PFSK-1 (cell line): Measurements from ENCODE around the gene IPCEF1.

Experiments used
- FOXP2 ChIP-seq: optimal IDR thresholded peaks from 2 replicates; pipeline ENCODE3; 2011; ENCODE audit warnings: borderline replicate concordance, control low read depth, inconsistent platforms; ENCODE audit not compliant: insufficient read depth; ENCODE audit errors: extremely low read length, extremely low read depth
- POLR2AphosphoS5 ChIP-seq: IDR thresholded peaks from 2 replicates; pipeline ENCODE4 v1.6.1; 2012; ENCODE audit warnings: low read depth, mild to moderate bottlenecking, control low read depth, low read length, moderate library complexity
- REST ChIP-seq, 2 experiments: IDR thresholded peaks; 2 replicates each; pipeline versions ENCODE4 v1.6.1 to v1.8.0; 2011 to 2012; ENCODE audit warnings: low read depth in 2 of 2, low read length in 2 of 2, control low read depth in 1 of 2, inconsistent platforms in 1 of 2, mild to moderate bottlenecking in 1 of 2, moderate library complexity in 1 of 2; ENCODE audit not compliant: insufficient read depth in 1 of 2
- SIN3A ChIP-seq: IDR thresholded peaks from 2 replicates; pipeline ENCODE4 v1.6.1; 2012; ENCODE audit warnings: mild to moderate bottlenecking, low read length, moderate library complexity, borderline replicate concordance; ENCODE audit not compliant: insufficient read depth
- TAF1 ChIP-seq: IDR thresholded peaks from 2 replicates; pipeline ENCODE4 v1.6.1; 2012; ENCODE audit warnings: low read length, control low read depth, borderline replicate concordance; ENCODE audit not compliant: insufficient read depth

Gene IPCEF1

DNA sequence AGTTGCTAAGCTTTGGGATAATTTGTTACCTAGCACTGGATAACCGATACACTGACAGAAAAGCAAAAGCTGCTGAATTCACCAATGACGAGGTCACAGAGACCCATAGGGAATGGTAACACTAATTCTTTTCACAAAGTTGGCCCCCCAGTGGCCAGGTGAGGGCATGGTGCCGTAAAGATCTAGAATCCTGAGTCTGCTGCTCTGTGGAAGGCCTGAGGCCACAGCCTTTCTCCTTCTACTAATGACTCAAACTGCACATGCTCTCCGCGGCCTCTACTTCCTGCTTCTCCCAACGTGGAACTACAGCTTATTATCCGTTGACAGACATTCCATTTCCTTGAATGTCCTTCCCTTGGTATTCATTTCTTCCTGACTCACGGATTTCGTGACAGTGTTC is 190.5 kb downstream of the IPCEF1 start:
- TF ChIP-seq REST (IDR thresholded peaks at IDR 0.05; ENCODE audit: insufficient read depth in 1 of 2, low read depth in 2 of 2, low read length in 2 of 2), result no peak
- no peak for TF ChIP-seq FOXP2
- no peak for TF ChIP-seq TAF1
- no peak for TF ChIP-seq POLR2AphosphoS5
- TF ChIP-seq SIN3A, result no peak

DNA sequence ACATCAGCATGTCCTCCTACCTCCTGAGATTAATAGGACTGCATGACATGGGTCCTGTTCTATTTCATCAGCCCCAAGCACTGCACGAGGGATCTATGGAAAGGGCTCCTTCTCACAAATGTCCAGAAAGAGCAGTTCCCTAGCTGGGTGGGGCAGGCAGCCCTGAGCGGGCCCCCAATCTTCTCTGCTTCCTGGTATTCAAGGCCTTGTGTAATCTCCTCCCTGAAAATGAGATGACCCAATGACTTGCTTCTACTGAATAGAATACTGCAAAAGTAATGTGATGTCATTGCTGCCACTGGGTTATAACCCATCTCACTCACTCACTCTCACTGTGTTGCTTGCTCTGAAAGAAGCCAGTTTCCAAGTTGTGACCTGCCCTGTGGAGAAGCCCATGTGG is 191.1 kb downstream of the IPCEF1 start:
- TF ChIP-seq FOXP2, result no peak
- TF ChIP-seq SIN3A, result no peak

DNA sequence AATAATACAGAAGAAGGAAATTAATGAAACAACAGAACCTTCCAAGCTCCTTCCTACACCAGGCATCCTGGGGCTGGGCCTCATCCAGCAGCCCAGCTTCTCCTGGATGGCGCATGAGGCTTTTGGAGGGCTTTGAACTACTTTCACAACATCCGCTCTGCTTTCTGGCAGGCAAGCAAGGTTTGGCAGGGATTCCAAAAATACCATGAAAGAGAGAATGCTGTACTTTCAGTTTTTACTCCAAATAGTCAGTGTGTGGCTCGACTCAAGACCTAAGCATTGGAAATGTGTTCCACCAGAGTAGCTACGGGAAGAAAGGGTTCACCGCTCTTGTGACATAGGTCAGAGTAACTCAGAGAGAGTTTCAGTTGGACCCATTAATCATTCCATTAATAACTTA is 192.2 kb downstream of the IPCEF1 start:
- TF ChIP-seq REST (IDR thresholded peaks at IDR 0.05; ENCODE audit: insufficient read depth in 1 of 2, low read depth in 2 of 2, low read length in 2 of 2), result no peak
- TF ChIP-seq POLR2AphosphoS5, result no peak
- no peak for TF ChIP-seq SIN3A
- no peak for TF ChIP-seq TAF1
- TF ChIP-seq FOXP2, result no peak

DNA sequence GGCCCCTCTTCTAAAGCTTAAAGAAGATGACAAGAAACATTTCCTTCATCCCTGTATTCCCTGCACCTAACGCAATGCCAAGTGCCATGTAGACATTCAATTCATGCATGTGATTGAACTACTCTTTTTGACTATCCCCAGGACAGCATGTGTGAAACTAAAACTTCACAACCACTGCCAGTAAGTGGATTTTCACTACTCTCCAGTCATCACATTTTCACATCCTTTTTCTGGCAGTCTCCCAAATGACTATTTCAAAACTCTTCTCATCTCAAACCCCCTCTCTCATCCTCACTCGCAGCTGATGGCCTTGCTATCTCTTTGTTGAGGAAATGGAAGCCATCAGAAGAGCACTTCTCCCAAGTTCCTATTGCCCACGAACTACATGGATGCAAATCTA is 194.9 kb downstream of the IPCEF1 start:
- no peak for TF ChIP-seq FOXP2
- no peak for TF ChIP-seq TAF1
- TF ChIP-seq SIN3A, result no peak
- TF ChIP-seq REST (IDR thresholded peaks at IDR 0.05; ENCODE audit: insufficient read depth in 1 of 2, low read depth in 2 of 2, low read length in 2 of 2), result no peak

DNA sequence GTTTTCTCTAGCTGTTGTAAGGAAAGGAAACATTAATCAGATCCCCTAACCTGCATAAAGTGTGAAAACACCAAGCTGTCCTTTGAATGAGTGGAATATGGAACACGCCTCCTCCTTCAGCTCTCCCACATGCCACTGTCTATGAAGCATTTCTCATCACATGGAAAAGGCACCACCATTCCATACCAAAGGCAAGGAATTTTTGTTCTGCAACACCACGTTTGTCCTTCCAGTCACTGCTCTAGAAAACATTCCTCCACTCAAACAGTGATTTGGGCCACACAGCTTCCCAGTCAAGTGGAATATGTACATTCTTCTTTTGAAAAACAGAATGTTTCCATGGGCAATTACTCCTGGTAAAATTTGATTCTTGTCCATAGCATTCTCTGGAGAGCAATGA is 197.5 kb downstream of the IPCEF1 start:
- no peak for TF ChIP-seq SIN3A
- no peak for TF ChIP-seq REST (IDR thresholded peaks at IDR 0.05; ENCODE audit: insufficient read depth in 1 of 2, low read depth in 2 of 2, low read length in 2 of 2)
- TF ChIP-seq FOXP2, result no peak
